ENCODE measurements around the gene SASH1.

GRCh38 chr6:148324297-148324985 lies 18.2 kb upstream of the SASH1 start:
- TF ChIP-seq ZNF274 (IDR thresholded peaks at IDR 0.05; ENCODE audit: low read depth, low read length): no peak
- TF ChIP-seq YY1 (IDR thresholded peaks at IDR 0.05; ENCODE audit: insufficient read depth, insufficient read length): no peak
